Measurements from ENCODE around the gene TDRD6.
"Not testable (repeated sequence)": the region's sequence is repeated elsewhere in the genome, so short reads cannot be mapped to it uniquely, and the experiment has no call there.

TDRD6 gene

DNA sequence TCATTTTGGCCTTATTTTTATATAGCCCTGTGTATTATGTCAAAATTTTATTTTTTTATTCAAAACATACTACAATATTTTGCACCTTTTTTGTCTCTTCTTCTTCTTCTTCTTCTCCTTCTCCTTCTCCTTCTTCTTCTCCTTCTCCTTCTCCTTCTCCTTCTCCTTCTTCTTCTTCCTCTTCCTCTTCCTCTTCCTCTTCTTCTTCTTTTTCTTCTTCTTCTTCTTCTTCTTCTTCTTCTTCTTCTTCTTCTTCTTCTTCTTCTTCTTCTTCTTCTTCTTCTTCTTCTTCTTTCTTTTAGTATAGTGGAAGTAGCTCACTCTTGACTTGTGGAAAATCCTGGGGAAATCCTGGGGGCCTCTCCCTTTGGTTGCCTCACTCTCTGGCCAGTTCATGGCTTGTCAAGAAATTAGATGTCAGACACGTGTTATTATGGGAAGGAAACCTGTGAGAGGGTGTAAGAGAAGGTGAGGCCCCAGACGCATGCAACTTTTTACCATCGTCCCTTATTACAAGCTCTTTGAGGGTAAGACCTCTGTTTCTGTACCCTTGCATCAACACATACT lies 56.6 kb downstream of the TDRD6 start:
- not testable (repeated sequence) for H3K4me3 ChIP-seq (ENCODE audit: low read depth, low read length); H3K9ac ChIP-seq (ENCODE audit: low read length); H3K9me3 ChIP-seq (ENCODE audit: control insufficient read depth, insufficient read depth, low read depth, low read length); H3K4me1 ChIP-seq (ENCODE audit: control insufficient read depth, insufficient read depth, low read length); H3K27me3 ChIP-seq (ENCODE audit: control insufficient read depth, insufficient read depth, low read length); H3K36me3 ChIP-seq (ENCODE audit: control insufficient read depth, insufficient read depth, low read length); H3K27ac ChIP-seq (ENCODE audit: low read depth, low read length)

DNA sequence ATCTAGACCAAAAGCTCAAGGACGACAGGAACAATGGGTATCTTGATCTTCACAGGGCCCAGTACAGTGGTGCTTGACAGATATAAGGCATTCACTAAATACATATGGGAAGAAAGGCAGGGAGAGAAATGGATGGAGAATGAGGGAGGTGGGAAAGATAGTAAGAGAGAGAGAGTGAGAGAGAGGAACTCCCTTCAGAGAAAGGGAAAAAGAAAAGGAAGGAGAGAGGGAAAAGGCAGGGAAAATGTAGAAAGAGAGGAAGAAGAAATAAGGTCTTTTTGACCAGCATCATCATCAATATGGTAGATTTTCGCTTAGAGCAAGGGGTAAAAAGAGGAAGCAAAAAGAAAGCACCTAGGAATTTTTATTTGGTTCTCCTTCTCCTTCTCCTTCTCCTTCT lies 58.3 kb downstream of the TDRD6 start:
- Histone ChIP-seq H3K9me3 (ENCODE audit: control insufficient read depth, insufficient read depth, low read depth, low read length) (no peaks in the 10 kb centered on the region), H3K4me3 (ENCODE audit: low read depth, low read length) (no peak overlapping the region), H3K9ac (ENCODE audit: low read length) (no peak overlapping the region), H3K27ac (ENCODE audit: low read depth, low read length) (no peak overlapping the region), H3K27me3 (ENCODE audit: control insufficient read depth, insufficient read depth, low read length) (no peaks in the 10 kb centered on the region), H3K4me1 (ENCODE audit: control insufficient read depth, insufficient read depth, low read length) (peaks cover 9% of the 10 kb centered on the region), H3K36me3 (ENCODE audit: control insufficient read depth, insufficient read depth, low read length) (no peaks in the 10 kb centered on the region)

DNA sequence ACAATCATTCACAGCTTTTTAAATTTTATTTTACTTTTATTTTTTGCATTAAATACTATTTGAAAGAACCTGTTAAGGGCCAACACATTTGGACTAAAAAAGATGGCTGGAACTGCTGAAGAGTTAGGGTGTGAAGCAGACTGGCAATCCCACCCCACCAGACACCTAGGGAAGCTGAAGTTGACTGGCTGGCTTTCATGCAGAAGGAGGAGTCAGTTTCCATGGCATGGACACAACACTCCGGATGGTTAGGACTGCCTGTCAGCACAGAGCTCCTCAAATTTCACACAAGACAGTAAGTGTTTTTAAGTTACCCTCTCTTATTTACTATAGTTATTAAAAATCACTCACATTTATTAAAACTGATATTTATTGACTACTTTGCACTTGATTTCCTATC lies 59.0 kb downstream of the TDRD6 start, which contains the start of gene ANKRD66:
Gene ANKRD66, plus strand, starts transcription at position 238 of the 400 bp plus-strand sequence. CDS start 5,016 bp downstream, outside the sequence.
- no peak within 1 kb of the TSS for H3K9ac ChIP-seq (ENCODE audit: low read length)
- peaks cover 9% of the 10 kb centered on the region for H3K4me1 ChIP-seq (ENCODE audit: control insufficient read depth, insufficient read depth, low read length)
- no peaks in the 10 kb centered on the region for H3K36me3 ChIP-seq (ENCODE audit: control insufficient read depth, insufficient read depth, low read length)
- H3K9me3 ChIP-seq (ENCODE audit: control insufficient read depth, insufficient read depth, low read depth, low read length): no peaks in the 10 kb centered on the region
- no peak within 1 kb of the TSS for H3K4me3 ChIP-seq (ENCODE audit: low read depth, low read length)
- no peak within 1 kb of the TSS for H3K27ac ChIP-seq (ENCODE audit: low read depth, low read length)
- H3K27me3 ChIP-seq (ENCODE audit: control insufficient read depth, insufficient read depth, low read length): no peaks in the 10 kb centered on the region

DNA sequence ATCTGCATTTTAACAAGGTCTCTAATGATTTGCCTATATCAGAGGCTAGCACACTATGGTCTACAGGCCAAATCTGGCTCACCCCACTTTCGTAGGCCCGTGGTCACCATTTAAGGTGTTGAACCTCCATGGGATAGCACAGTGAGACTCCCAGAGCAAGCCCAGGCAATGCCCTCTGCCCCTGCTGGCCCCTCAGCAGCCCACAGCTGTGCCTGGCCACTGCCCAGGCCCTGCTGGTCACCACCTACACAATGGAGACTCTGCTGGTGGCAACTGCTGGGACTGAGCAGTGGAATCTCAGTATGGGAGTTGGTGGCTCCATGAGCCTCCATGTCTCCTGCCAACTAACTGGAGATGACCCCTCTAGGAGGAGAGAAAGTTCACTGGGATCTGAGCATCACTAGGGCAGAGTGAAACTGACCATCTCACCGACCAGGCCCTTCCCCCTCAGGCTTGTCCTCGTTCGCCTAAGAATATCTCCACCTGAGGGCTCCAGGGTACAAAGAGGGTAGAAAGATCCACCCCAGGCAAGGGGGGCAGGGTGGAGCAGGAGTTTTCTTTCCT lies 61.3 kb downstream of the TDRD6 start:
- Histone ChIP-seq H3K9me3 (ENCODE audit: control insufficient read depth, insufficient read depth, low read depth, low read length) (no peaks in the 10 kb centered on the region), H3K4me1 (ENCODE audit: control insufficient read depth, insufficient read depth, low read length) (peaks cover 9% of the 10 kb centered on the region), H3K9ac (ENCODE audit: low read length) (no peak overlapping the region), H3K27ac (ENCODE audit: low read depth, low read length) (no peak overlapping the region), H3K27me3 (ENCODE audit: control insufficient read depth, insufficient read depth, low read length) (no peaks in the 10 kb centered on the region), H3K4me3 (ENCODE audit: low read depth, low read length) (no peak overlapping the region), H3K36me3 (ENCODE audit: control insufficient read depth, insufficient read depth, low read length) (no peaks in the 10 kb centered on the region)

DNA sequence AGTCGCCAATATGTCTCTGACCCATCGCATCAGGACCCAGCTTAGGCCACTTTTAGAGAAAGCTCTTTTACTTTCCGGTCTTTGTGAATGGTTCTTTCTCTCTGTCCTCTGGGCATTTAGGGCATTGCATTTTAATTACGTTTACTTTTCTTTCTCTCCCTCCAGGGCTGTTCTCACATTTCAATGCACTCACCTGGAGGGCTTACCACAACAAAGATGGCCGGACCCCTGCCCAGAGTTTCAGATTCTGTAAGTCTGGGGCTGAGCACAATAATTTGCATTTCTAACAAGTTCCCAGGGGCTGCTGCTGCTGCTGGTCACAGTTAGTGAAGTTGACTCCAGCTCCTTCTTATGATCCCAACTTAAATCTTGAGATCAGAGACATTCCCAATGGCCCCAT lies 62.0 kb downstream of the TDRD6 start:
- H3K27me3 ChIP-seq (ENCODE audit: control insufficient read depth, insufficient read depth, low read length): no peaks in the 10 kb centered on the region
- peaks cover 9% of the 10 kb centered on the region for H3K4me1 ChIP-seq (ENCODE audit: control insufficient read depth, insufficient read depth, low read length)
- no peaks in the 10 kb centered on the region for H3K36me3 ChIP-seq (ENCODE audit: control insufficient read depth, insufficient read depth, low read length)
- no peak overlapping the region for H3K27ac ChIP-seq (ENCODE audit: low read depth, low read length)
- no peaks in the 10 kb centered on the region for H3K9me3 ChIP-seq (ENCODE audit: control insufficient read depth, insufficient read depth, low read depth, low read length)
- H3K4me3 ChIP-seq (ENCODE audit: low read depth, low read length): peak overlapping the region; percentile 27; the same call in 1 of the 2 replicates
- H3K9ac ChIP-seq (ENCODE audit: low read length): no peak overlapping the region

DNA sequence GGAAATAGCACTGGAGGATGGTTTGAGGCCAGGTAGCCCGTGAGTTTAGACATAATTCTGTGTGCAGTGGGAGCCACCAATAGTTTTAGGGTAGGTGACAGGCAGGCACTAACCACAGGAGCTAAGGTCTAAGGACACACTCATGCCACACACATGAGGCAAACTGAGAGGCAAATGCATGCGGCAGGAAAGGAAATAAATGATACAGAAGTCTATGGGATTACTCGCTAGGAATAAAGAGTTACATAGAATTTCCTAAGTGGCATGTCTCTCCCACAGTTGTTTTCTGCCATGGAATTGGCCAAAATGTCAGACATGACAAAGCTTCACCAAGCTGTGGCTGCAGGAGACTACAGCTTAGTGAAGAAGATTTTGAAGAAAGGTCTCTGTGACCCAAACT lies 64.0 kb downstream of the TDRD6 start:
- H3K27ac ChIP-seq (ENCODE audit: low read depth, low read length): no peak overlapping the region
- no peaks in the 10 kb centered on the region for H3K9me3 ChIP-seq (ENCODE audit: control insufficient read depth, insufficient read depth, low read depth, low read length)
- no peak overlapping the region for H3K4me3 ChIP-seq (ENCODE audit: low read depth, low read length)
- H3K4me1 ChIP-seq (ENCODE audit: control insufficient read depth, insufficient read depth, low read length): peaks cover 11% of the 10 kb centered on the region
- H3K27me3 ChIP-seq (ENCODE audit: control insufficient read depth, insufficient read depth, low read length): no peaks in the 10 kb centered on the region
- no peaks in the 10 kb centered on the region for H3K36me3 ChIP-seq (ENCODE audit: control insufficient read depth, insufficient read depth, low read length)
- no peak overlapping the region for H3K9ac ChIP-seq (ENCODE audit: low read length)
